Stimulated activated CD4-positive, alpha-beta T cell treated with anti-CD3 and anti-CD28 coated beads, Interleukin-15, amount 100 ng/mL, for 24 hours (primary cell): ENCODE data around the gene KRTAP5-8.
"Not testable (repeated sequence)": the region's sequence is repeated elsewhere in the genome, so short reads cannot be mapped to it uniquely, and the experiment has no call there.

Experiments used
- DNase-seq: peaks from one replicate; pipeline ENCODE4 v3.0.0-alpha.2; 2020

KRTAP5-8 gene

DNA sequence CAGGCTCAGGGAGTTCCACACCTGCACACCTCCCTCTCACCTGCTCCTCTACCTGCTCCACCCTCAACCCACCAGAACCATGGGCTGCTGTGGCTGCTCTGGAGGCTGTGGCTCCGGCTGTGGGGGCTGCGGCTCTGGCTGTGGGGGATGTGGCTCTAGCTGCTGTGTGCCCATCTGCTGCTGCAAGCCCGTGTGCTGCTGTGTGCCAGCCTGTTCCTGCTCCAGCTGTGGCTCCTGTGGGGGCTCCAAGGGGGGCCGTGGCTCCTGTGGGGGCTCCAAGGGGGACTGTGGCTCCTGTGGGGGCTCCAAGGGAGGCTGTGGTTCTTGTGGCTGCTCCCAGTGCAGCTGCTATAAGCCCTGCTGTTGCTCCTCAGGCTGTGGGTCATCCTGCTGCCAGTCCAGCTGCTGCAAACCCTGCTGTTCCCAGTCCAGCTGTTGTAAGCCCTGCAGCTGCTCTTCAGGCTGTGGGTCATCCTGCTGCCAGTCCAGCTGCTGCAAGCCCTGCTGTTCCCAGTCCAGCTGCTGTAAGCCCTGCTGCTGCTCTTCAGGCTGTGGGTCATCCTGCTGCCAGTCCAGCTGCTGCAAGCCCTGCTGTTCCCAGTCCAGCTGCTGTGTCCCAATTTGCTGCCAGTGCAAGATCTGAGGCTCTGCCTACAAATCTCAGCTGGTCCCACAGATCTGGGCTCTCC is at the start of gene KRTAP5-8:
KRTAP5-8 (plus strand) TSS at position 49 of the 689 bp plus-strand sequence; CDS start at position 80, 31 bp downstream.
- DNase-seq, result not testable (repeated sequence)

DNA sequence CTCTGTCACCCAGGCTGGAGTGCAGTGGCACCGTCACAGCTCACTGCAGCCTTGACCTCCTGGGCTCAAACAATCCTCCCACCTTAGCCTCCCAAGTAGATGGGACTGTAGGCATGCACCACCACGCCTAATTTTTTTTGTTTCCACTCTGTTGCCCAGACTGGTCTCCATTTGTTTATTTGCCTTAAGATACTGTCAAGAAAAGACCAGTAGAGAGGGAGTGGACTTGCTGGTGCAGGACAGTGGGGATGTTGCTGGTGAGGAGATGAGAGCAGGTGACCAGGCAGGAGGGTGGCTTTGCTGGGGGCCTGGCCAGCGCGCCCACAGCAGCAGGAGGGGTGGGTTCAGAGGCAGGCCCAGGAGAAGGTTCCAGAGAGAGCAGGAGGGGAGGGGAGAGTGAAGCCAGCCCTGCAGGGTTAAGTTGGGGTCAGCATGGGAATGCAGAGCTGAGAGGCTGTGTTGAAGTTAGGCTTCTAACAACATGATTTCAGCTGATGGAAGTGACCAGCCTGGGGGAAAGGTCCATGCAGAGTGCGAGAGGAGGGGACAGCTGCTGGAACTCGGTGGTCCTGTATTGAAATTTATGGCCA is 49.0 kb upstream of the KRTAP5-8 start:
- no peak for DNase-seq

- peak; percentile 82 for DNase-seq
Observed at GRCh38 chr11:71489311-71490043, 48.3 kb upstream of the KRTAP5-8 start.

GRCh38 chr11:71490044-71490730 is 47.6 kb upstream of the KRTAP5-8 start:
- DNase-seq, result no peak

- no peak for DNase-seq
Observed at GRCh38 chr11:71490731-71491390, 47.0 kb upstream of the KRTAP5-8 start.

DNA sequence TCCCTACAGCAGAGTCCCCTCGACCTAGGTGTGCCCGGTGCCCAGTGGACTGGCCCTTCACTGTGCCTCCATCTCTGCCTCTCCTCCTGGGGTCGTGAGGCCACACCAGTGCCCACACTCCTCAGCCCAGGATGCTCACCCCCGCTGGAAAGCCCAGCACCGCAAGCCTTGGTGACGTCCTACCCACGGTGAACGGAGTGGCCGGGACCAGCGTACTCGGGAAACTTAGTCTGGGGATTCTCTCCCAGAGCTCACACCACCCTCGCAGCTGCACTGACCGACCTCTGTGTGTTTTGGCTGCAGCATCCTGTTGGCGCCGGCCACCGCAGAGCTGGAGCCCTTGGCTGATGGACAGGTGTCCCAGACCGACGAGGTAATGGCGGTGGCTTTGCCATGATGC is 46.3 kb upstream of the KRTAP5-8 start:
- no peak for DNase-seq

- no peak for DNase-seq
Observed at GRCh38 chr11:71491940-71492339, 45.9 kb upstream of the KRTAP5-8 start.

DNA sequence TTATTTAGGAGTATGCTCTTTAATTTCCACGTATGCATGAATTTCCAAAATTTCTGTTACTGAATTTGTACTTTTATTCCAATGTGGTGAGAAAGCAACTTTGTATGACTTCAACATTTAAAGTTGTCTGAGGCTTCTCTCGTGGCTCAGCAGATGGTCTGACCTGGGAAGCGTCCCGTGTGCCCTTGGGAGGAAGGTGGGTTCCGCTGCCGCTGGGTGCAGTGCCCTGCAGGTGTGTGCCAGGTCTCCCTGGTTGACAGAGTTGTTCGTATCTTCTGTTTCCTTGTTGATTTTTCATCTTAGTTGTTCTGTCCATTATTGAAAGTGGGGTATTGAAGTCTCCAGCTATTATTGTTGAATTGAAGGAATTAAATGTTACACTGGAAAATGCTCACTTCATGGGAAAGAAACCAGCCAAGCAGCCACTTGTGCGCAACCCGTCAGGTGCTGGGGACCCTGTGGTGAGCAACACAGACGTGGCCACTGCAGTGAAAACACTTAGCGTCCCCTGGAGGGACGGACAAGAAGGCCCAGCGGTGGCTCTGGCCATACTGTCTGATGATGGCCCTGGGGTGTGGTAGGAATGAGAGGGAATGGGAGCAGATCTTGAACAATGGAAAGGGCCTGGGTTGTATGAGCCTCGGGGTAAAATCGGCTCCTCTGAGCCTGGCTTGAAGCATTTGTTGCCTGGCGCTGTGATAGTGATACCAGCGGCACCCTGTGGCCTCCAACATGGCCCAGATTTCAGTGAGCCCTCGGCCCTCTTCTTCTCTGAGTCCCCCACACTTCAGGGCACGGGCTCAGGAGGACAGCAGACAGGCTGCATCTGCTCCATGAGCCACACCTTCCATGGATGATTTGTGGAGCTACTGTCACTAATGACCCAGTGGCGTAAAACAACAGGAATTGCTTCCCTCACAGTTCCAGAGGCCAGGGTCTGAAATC is 42.3 kb upstream of the KRTAP5-8 start:
- no peak for DNase-seq

- no peak for DNase-seq
Observed at GRCh38 chr11:71496421-71496820, 41.4 kb upstream of the KRTAP5-8 start.

GRCh38 chr11:71498091-71498490 is 39.7 kb upstream of the KRTAP5-8 start:
- DNase-seq, result no peak

DNA sequence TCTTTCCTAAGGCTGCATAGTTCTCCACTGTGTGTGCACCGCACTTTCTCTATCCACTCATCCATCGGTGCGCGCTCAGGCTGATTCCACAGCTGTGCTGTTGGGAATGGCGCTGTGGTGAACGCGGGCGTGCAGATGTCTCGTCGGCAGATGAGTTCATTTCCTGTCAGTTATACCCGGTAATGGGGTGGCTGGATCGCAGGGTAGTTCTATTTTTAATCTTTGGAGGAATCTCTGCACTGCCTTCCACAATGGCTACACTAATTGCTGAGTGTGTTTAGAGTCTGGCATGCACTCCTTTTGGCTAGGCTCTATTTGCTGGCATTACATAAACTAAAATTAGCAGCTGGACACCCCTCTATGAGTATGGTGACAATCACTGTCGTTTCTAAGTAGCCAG is 38.7 kb upstream of the KRTAP5-8 start:
- DNase-seq, result no peak

DNA sequence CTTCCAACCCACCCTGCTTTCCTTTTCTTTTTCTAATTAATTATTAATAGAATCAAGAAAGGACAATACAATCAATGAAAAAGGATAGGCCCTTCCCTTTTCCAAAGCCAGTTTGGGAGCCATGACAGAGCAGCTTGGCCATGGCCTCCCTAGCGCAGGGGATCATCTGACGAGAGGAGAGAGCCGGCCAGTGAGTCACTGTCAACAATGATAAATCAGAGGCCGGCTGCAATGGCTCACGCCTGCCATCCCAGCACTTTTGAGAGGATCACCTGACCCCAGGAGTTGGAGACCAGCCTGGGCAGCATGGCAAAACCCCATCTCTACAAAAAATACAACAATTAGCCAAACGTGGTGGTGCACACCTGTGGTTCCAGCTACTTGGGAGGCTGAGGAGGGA is 38.3 kb upstream of the KRTAP5-8 start:
- DNase-seq, result no peak

- DNase-seq, result no peak
Observed at GRCh38 chr11:71500601-71501021, 37.2 kb upstream of the KRTAP5-8 start.

DNA sequence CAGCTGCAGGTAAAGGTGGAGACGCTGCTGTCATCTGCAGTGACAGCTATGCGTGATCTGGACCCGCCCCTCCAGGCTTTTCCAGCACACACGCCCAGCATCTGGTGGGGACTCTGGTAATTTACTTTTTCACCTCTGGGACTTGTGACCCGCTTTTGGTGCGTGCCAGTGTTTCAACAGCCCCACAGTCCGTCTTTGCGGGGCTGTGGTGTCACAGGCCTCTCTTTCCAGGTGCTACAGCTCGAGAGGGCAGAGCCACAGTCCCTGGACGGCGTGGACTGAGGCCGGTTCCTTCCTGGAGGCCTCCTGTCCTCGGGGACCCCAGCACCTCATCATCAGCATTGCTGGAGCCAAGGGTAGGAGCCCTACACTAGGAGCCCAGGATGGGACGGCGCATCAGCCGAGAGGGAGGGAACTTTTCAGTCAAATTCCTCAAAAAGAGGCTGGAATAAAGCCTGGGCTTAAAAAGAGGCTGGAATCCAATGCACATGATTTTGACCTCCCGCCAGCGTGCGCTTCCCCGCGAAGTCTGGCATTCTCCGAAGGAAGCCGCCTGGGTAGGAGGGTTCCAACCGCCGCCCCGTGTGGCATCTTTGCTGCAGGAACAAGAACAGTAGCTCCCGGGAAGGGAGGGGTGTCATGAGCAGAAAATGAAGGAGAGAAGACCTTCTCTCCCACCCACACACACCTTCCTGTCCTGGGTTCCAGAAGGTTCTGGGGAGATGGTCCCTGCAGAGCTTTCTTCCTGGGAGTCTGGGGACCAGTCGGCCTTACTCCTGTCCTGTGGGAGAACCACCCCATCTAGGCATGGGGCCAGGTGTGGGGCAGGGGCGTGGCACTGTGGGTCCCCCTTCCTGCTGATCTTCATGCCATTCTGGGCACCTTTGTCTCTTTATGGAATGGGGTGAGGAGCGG is 36.5 kb upstream of the KRTAP5-8 start:
- no peak for DNase-seq

GRCh38 chr11:71502026-71502425 is 35.8 kb upstream of the KRTAP5-8 start:
- no peak for DNase-seq

DNA sequence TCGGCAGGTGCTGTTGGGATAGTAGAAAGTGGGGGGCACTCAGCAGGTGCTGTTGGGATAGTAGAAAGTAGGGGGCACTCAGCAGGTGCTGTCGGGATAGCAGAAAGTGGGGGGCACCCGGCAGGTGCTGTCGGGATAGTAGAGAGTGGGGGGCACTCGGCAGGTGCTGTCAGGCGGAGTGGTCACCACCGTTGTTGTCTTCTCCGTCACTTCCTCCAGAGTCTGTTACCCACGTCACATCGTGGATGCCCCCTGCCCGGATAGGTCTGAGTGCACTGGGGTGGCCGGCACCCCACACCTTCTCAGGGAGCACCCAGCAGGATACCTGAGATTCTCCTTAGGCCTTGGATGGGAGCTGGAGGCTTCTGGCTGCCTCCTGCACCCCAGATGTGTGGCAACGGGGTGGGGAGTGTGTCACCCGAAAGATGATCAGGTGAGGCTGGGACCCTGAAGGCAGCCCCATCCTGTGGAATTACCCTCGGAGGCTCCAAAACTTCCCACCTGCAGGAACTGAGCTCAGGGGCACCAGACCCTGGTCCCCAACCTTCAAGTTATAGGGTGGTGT is 34.9 kb upstream of the KRTAP5-8 start:
- no peak for DNase-seq

DNA sequence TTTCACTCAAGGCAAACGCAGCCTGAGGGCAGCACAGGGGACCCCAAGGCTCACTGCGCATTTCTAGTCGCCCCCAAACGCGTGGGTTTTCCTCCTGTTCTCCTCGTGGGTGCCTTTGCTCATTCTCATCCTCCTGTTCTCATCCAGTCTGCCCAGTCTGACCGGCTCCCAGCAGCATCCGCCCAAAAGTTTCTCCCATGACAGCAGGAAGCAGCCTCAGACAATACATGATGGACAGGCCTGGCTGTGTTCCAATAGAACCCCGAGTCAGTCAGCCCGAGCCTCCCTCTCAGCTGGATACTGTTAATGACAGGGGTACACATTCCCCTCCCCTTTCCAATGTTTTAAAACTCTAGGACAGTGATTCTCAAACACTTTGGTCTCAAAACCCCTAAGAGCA is 33.3 kb upstream of the KRTAP5-8 start:
- no peak for DNase-seq

DNA sequence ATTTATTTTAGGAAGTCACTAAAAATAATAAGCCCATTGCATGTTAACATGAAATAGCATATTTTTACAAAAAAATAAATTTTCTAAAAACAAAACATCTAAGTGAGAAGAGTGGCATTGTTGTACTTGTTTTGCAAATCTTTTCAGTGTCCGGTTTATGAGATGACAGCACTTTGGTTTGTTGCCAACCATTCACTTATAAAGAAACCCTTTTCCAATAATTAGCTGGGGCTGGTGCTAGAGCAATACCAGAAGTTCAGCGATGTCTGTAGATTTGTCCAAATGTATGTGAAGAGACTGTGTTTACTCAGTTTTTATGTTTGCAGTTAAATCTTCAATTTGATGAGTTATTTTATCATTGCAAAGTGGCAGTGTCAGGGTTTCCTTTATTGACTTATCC is 32.8 kb upstream of the KRTAP5-8 start:
- DNase-seq, result no peak

- DNase-seq, result no peak
Observed at GRCh38 chr11:71505781-71506180, 32.0 kb upstream of the KRTAP5-8 start.

GRCh38 chr11:71507102-71507501 is 30.7 kb upstream of the KRTAP5-8 start:
- no peak for DNase-seq
